AG08396 (cell line): ENCODE results near the gene RPUSD3.
A peak's percentile ranks its signal among the peaks of the same experiment; 100 is the strongest.
"Not testable (repeated sequence)": the region's sequence is repeated elsewhere in the genome, so short reads cannot be mapped to it uniquely, and the experiment has no call there.

Source experiments
- DNase-seq: peaks from one replicate; pipeline ENCODE4 v3.0.0; 2012; ENCODE audit warnings: low spot score, mixed read lengths

The RPUSD3 gene

GRCh38 chr3:9843715-9844438 lies at the start of gene RPUSD3:
TSS of gene RPUSD3 (minus strand) at chr3:9844008. CDS start at chr3:9843990, 18 bp downstream.
- DNase-seq, result peak; percentile 100

GRCh38 chr3:9891072-9891622 lies 47.3 kb upstream of the RPUSD3 start:
- DNase-seq, result no peak

GRCh38 chr3:9890249-9891071 lies 46.7 kb upstream of the RPUSD3 start, which contains the start of gene JAGN1:
TSS of gene JAGN1 (plus strand) at chr3:9890610. CDS start at chr3:9890723, 113 bp downstream.
- peak; percentile 94 for DNase-seq

GRCh38 chr3:9889405-9889804 lies 45.6 kb upstream of the RPUSD3 start:
- DNase-seq, result no peak

- no peak for DNase-seq
These were observed 44.7 kb upstream of the RPUSD3 start for GRCh38 chr3:9888540-9888939.

- DNase-seq, result no peak
These were observed 43.7 kb upstream of the RPUSD3 start for GRCh38 chr3:9887480-9887879.

GRCh38 chr3:9886328-9886727 lies 42.5 kb upstream of the RPUSD3 start:
- DNase-seq, result no peak

GRCh38 chr3:9884555-9885165 lies 40.9 kb upstream of the RPUSD3 start:
- peak; percentile 86 for DNase-seq

- no peak for DNase-seq
These were observed 40.1 kb upstream of the RPUSD3 start for GRCh38 chr3:9883706-9884554.

GRCh38 chr3:9881441-9881840 lies 37.6 kb upstream of the RPUSD3 start:
- no peak for DNase-seq

- no peak for DNase-seq
These were observed 36.2 kb upstream of the RPUSD3 start, which contains the start of gene CIDEC for GRCh38 chr3:9879830-9880549. TSS of gene CIDEC (minus strand) at chr3:9880253. CDS start at chr3:9878486, 1,767 bp downstream.

- no peak for DNase-seq
These were observed 34.9 kb upstream of the RPUSD3 start for GRCh38 chr3:9878700-9879099.

GRCh38 chr3:9876991-9877390 lies 33.2 kb upstream of the RPUSD3 start:
- DNase-seq, result no peak

GRCh38 chr3:9876255-9876654 lies 32.4 kb upstream of the RPUSD3 start:
- not testable (repeated sequence) for DNase-seq

GRCh38 chr3:9875448-9875847 lies 31.6 kb upstream of the RPUSD3 start:
- no peak for DNase-seq

GRCh38 chr3:9872067-9872466 lies 28.3 kb upstream of the RPUSD3 start:
- not testable (repeated sequence) for DNase-seq

GRCh38 chr3:9870978-9871377 lies 27.2 kb upstream of the RPUSD3 start:
- DNase-seq, result no peak

- no peak for DNase-seq
These were observed 26.1 kb upstream of the RPUSD3 start for GRCh38 chr3:9869955-9870354.

GRCh38 chr3:9867106-9867505 lies 23.3 kb upstream of the RPUSD3 start:
- DNase-seq, result no peak

- no peak for DNase-seq
These were observed 22.8 kb upstream of the RPUSD3 start for GRCh38 chr3:9866639-9867038.
